H7 (cell line): ENCODE data around the gene TAF11L4. TPM values are rescaled to one million over a fixed set of nuclear protein-coding genes. Genes with fewer than 3 reads are reported as not detected.
"Not testable (repeated sequence)": the region's sequence is repeated elsewhere in the genome, so short reads cannot be mapped to it uniquely, and the experiment has no call there.

ENCODE experiments used
- DNase-seq: peaks from one replicate; pipeline ENCODE4 v3.0.0; 2012
- H3K27me3 ChIP-seq: 2 replicates; pipeline ENCODE4 v1.6.0; 2011; ENCODE audit warnings: mild to moderate bottlenecking, low read length; ENCODE audit not compliant: control insufficient read depth, insufficient read depth
- H3K36me3 ChIP-seq: replicated peaks from 2 replicates; pipeline ENCODE4 v1.5.1; 2011; ENCODE audit warnings: low read length; ENCODE audit not compliant: control insufficient read depth, insufficient read depth
- H3K4me3 ChIP-seq: 2 replicates; pipeline ENCODE4 v1.5.1; 2011; ENCODE audit warnings: low read depth, mild to moderate bottlenecking, control low read depth, low read length, moderate library complexity; ENCODE audit not compliant: insufficient read depth
- total RNA-seq: library from RNA; depleted of rRNA; stranded (reverse); fragments of >200 nt; shearing (Covaris generic); gene quantifications from 2 replicates; pipeline ENCODE4 v1.2.3, GENCODE V29; 2014; rRNA removed

The TAF11L4 gene
- total RNA-seq, 1 experiment from 2014 or later, result not detected

- DNase-seq, H3K36me3 ChIP-seq: not testable (repeated sequence)
Observed at GRCh38 chr5:17519508-17519907, 2.1 kb upstream of the TAF11L4 start.

GRCh38 chr5:17524935-17525334 is 3.3 kb downstream of the TAF11L4 start, which contains the start of gene TAF11L5:
TAF11L5 (plus strand) TSS chr5:17525235.
- not testable (repeated sequence) for H3K36me3 ChIP-seq, DNase-seq

More at GRCh38 chr5:17519508-17519907, 2.1 kb upstream of the TAF11L4 start:
- not testable (repeated sequence) for H3K27me3 ChIP-seq, H3K4me3 ChIP-seq

GRCh38 chr5:17526504-17526903 is 4.9 kb downstream of the TAF11L4 start:
- H3K36me3 ChIP-seq, DNase-seq, H3K4me3 ChIP-seq: not testable (repeated sequence)

More at GRCh38 chr5:17524935-17525334, 3.3 kb downstream of the TAF11L4 start, which contains the start of gene TAF11L5:
- not testable (repeated sequence) for H3K4me3 ChIP-seq, H3K27me3 ChIP-seq

GRCh38 chr5:17528369-17528768 is 6.8 kb downstream of the TAF11L4 start, which contains the start of gene TAF11L6:
TAF11L6 (plus strand) TSS chr5:17528669.
- not testable (repeated sequence) for H3K27me3 ChIP-seq, H3K4me3 ChIP-seq, H3K36me3 ChIP-seq, DNase-seq

More at GRCh38 chr5:17526504-17526903, 4.9 kb downstream of the TAF11L4 start:
- not testable (repeated sequence) for H3K27me3 ChIP-seq

Other genes with a start within 250 kb of the TAF11L4 start
- gene TAF11L2, start 23.6 kb upstream of the TAF11L4 start, total RNA-seq, result not detected in 2 replicates
- not detected in 2 replicates for gene TAF11L3, start 3.4 kb upstream of the TAF11L4 start, total RNA-seq
- not detected in 2 replicates for gene TAF11L5, start 3.4 kb downstream of the TAF11L4 start, total RNA-seq
- not detected in 2 replicates for gene TAF11L6, start 6.9 kb downstream of the TAF11L4 start, total RNA-seq
- gene TAF11L7, start 64.0 kb downstream of the TAF11L4 start, total RNA-seq, result not detected in 2 replicates
- gene TAF11L8, start 69.2 kb downstream of the TAF11L4 start, total RNA-seq, result not detected in 2 replicates
- not detected in 2 replicates for gene TAF11L9, start 72.6 kb downstream of the TAF11L4 start, total RNA-seq
- gene TAF11L10, start 76.0 kb downstream of the TAF11L4 start, total RNA-seq, result not detected in 2 replicates
- not detected in 2 replicates for gene TAF11L11, start 82.4 kb downstream of the TAF11L4 start, total RNA-seq
- not detected in 2 replicates for gene TAF11L12, start 88.6 kb downstream of the TAF11L4 start, total RNA-seq
- not detected in 2 replicates for gene TAF11L13, start 110.3 kb downstream of the TAF11L4 start, total RNA-seq
- gene TAF11L14, start 112.7 kb downstream of the TAF11L4 start, total RNA-seq, result not detected in 2 replicates